ENCODE data around the gene RND2.

- no peak for TF ChIP-seq MNT (conservative IDR thresholded peaks at IDR 0.05)
- no peak for TF ChIP-seq TARDBP (IDR thresholded peaks at IDR 0.05)
- no peak for TF ChIP-seq AFF1 (IDR thresholded peaks at IDR 0.05; ENCODE audit: low read depth in 1 of 2, partially characterized antibody in 2 of 2)
Observed at GRCh38 chr17:43043307-43043706, 18.3 kb downstream of the RND2 start.

Data from K562 (cell line).